ENCODE data around the gene SCAF4. TPM values are rescaled to one million over a fixed set of nuclear protein-coding genes. Genes with fewer than 3 reads are reported as not detected.
"Not testable (repeated sequence)": the region's sequence is repeated elsewhere in the genome, so short reads cannot be mapped to it uniquely, and the experiment has no call there.

Gene SCAF4
- total and polyA plus RNA-seq, 12 donors = 9.5 to 24.0 (median 15.1) TPM

DNA sequence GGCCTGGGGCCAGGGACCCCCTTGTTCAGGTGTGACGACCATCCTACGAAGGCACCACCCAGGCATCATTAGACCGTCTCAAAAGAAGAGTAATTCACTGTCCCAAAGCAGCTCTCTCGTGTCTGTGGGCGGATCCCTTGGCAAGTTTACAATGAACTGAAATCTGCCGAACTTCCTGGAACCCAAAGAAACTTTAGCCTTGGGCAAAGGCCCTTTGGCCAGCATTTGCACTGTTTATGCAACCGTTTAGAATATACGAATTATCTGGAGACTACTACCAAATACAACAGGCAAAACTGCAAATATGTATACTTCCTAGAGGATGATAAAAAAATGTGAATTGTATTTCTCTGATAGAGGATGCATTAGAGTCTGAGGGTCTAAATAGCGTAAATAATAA is 73.9 kb downstream of the SCAF4 start:
- peak in 6 of 7 donors; percentile 42 to 83 (median 68) for DNase-seq
- no peaks in the 10 kb centered on the region for H3K27me3 ChIP-seq
- H3K4me1 ChIP-seq (replicated peaks in 1 of 2) = peaks cover 3 to 36% of the 10 kb centered on the region in 2 donors
- H3K4me3 ChIP-seq = no peak overlapping the region
- WGBS, 4 donors = 54 to 70% (median 63%) methylated on average over 9 of the region's 9 CpGs
- H3K27ac ChIP-seq = peak overlapping the region in 3 of 5 donors; percentile 32 to 97 (median 43)
- H3K36me3 ChIP-seq (replicated peaks in 1 of 2) = peaks cover 0 to 3% of the 10 kb centered on the region in 2 donors
- TF ChIP-seq, protein P1, sequence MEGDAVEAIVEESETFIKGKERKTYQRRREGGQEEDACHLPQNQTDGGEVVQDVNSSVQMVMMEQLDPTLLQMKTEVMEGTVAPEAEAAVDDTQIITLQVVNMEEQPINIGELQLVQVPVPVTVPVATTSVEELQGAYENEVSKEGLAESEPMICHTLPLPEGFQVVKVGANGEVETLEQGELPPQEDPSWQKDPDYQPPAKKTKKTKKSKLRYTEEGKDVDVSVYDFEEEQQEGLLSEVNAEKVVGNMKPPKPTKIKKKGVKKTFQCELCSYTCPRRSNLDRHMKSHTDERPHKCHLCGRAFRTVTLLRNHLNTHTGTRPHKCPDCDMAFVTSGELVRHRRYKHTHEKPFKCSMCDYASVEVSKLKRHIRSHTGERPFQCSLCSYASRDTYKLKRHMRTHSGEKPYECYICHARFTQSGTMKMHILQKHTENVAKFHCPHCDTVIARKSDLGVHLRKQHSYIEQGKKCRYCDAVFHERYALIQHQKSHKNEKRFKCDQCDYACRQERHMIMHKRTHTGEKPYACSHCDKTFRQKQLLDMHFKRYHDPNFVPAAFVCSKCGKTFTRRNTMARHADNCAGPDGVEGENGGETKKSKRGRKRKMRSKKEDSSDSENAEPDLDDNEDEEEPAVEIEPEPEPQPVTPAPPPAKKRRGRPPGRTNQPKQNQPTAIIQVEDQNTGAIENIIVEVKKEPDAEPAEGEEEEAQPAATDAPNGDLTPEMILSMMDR (IDR thresholded peaks at IDR 0.05) = no peak
- no peak for TF ChIP-seq POLR2A (IDR thresholded peaks at IDR 0.05)
- intact Hi-C loops (cut with DNase I) = no loop called here
- H3K9me3 ChIP-seq (replicated peaks in 1 of 3) = no peaks in the 10 kb centered on the region

DNA sequence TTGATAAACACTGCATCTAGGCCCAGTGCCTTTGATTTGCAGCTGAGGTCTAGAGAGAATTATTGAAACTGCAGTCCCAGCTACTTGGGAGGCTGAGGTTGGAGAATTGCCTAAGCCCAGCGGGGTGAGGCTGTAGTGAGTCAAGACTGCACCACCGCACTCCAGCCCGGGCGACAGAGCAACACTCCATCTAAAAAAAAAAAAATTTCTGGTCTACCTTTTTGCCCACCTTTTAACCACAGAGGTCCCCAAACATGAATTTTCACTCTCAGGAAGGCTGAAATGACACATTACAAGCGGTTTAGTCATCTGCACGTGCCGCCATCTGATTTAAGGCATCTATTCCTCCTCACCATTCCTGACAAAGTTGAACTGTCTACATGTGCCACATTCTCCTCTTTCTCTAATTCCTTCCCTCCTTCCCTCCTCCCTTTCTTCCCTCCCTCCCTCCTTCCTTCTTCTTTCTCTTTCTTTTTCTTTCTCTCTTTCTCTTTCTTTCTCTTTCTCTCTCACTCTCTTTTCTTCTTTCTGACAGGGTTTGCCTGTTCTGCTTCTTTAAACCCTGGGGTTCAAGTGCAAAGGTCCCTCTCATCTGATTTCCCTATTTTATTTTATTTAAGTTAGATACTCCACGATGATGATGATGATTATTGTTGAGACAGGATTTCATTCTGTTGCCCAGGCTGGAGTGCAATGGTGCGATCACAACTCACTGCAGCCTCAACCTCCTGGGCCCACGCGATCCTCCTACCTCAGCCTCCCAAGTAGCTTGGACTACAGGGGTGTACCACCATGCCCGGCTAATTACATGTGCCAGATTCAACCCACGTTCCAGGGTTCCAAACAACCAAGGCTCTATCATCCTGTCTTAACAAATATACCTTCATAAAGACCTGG is 75.5 kb downstream of the SCAF4 start:
- Histone ChIP-seq H3K36me3 (replicated peaks in 1 of 2) (no peaks in the 10 kb centered on the region), H3K27ac (peak overlapping the region in 1 of 5 donors; percentile 20), H3K4me1 (replicated peaks in 1 of 2) (peaks cover 0 to 20% of the 10 kb centered on the region in 2 donors), H3K27me3 (no peaks in the 10 kb centered on the region), H3K9me3 (replicated peaks in 1 of 3) (no peaks in the 10 kb centered on the region), H3K4me3 (no peak overlapping the region)
- no peak for DNase-seq
- TF ChIP-seq, protein P1 (IDR thresholded peaks at IDR 0.05) = no peak
- no peak for TF ChIP-seq POLR2A (IDR thresholded peaks at IDR 0.05)
- WGBS, 4 donors = 88 to 95% (median 91%) methylated on average over 13 of the region's 13 CpGs
- intact Hi-C loops (cut with DNase I) = no loop called here

DNA sequence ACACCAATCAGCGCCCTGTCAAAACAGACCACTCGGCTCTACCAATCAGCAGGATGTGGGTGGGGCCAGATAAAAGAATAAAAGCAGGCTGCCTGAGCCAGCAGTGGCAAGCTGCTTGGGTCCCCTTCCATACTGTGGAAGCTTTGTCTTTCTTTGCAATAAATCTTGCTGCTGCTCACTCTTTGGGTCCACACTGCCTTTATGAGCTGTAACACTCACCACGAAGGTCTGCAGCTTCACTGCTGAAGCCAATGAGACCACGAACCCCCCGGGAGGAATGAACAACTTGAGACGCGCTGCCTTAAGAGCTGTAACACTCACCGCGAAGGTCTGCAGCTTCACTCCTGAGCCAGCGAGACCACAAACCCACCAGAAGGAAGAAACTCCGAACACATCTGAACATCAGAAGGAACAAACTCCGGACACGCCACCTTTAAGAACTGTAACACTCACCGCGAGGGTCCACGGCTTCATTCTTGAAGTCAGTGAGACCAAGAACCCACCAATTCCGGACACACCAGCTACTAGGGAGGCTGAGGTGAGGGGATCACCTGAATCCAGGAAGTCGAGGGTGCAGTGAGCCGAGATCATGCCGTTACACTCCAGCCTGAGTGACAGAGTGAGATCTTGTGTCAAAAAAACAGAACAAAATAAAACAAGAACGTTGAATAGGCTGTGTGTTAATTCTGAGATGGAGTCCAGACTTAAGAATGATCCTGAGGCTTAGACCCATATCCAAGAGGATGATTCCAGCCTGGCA is 76.9 kb downstream of the SCAF4 start:
- 80 to 88% (median 85%) methylated on average over 15 to 20 of the region's 21 CpGs for WGBS, 4 donors
- intact Hi-C loops (cut with DNase I); H3K9me3 ChIP-seq (replicated peaks in 1 of 3); H3K36me3 ChIP-seq (replicated peaks in 1 of 2); H3K4me3 ChIP-seq; H3K27ac ChIP-seq; H3K27me3 ChIP-seq; DNase-seq; H3K4me1 ChIP-seq (replicated peaks in 1 of 2): not testable (repeated sequence)

DNA sequence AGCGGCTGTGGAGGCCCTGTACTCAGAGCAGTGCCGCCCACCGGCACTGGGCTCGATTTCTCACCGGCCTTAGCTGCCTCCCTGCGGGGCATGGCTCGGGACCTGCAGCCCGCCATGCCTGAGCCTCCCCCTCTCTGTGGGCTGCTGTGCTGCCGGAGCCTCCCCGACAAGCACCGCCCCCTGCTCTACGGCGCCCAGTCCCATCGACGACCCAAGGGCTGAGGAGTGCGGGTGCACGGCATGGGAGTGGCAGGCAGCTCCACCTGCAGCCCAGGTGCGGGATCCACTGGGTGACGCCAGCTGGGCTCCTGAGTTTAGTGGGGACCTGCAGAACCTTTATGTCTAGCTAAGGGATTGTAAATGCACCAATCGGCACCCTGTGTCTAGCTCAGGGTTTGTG is 77.6 kb downstream of the SCAF4 start:
- Histone ChIP-seq H3K27ac (no peak overlapping the region), H3K36me3 (replicated peaks in 1 of 2) (no peaks in the 10 kb centered on the region), H3K4me3 (no peak overlapping the region), H3K9me3 (replicated peaks in 1 of 3) (no peaks in the 10 kb centered on the region), H3K4me1 (replicated peaks in 1 of 2) (peaks cover 0 to 10% of the 10 kb centered on the region in 2 donors), H3K27me3 (no peaks in the 10 kb centered on the region)
- TF ChIP-seq, protein P1 (IDR thresholded peaks at IDR 0.05) = no peak
- TF ChIP-seq POLR2A (IDR thresholded peaks at IDR 0.05) = no peak
- intact Hi-C loops (cut with DNase I) = no loop called here
- 97 to 100% (median 98%) methylated on average over 8 to 20 of the region's 20 CpGs for WGBS, 4 donors
- no peak for DNase-seq

DNA sequence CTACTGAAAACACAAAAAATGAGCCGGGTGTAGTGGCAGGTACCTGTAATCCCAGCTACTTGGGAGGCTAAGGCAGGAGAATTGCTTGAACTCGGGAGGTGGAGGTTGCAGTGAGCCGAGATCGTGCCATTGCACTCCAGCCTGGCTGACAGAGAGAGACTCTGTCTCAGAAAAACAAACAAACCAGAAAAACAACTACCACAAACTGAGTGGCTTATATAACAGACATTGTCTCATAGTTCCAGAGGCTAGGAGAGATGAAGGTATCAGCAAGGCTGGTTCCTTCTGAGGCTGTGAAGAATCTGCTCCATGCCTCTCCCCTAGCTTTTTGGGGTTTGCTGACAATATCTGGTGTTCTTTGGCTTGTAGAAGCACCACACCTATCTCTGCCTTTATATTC is 80.4 kb downstream of the SCAF4 start:
- WGBS, 4 donors = 92 to 98% (median 93%) methylated on average over 4 of the region's 4 CpGs
- DNase-seq; H3K4me1 ChIP-seq (replicated peaks in 1 of 2); intact Hi-C loops (cut with DNase I); H3K36me3 ChIP-seq (replicated peaks in 1 of 2); H3K4me3 ChIP-seq; H3K27me3 ChIP-seq; H3K27ac ChIP-seq; H3K9me3 ChIP-seq (replicated peaks in 1 of 3): not testable (repeated sequence)

Measured in adrenal gland (tissue), 12 donors.